ENCODE data around the gene KIT.

GRCh38 chr4:54779476-54780148, 121.9 kb downstream of the KIT start:
- TF ChIP-seq GZF1 (CRISPR knock-in tag; IDR thresholded peaks at IDR 0.05) (no peak), POLR2AphosphoS5 (IDR thresholded peaks at IDR 0.05; ENCODE audit: low read depth, low read length) (no peak)

All from HepG2 (cell line).